Esophagus squamous epithelium (tissue), 5 donors: ENCODE results near the gene HSBP1. TPM values are rescaled to one million over a fixed set of nuclear protein-coding genes. Genes with fewer than 3 reads are reported as not detected.

Experiments used
- DNase-seq: peaks from one replicate; lab custom pipeline; 2025; lab: John Stamatoyannopoulos, UW
- H3K27ac ChIP-seq, 4 donors: fragments of 200-600 bp; sonication (generic); one replicate each; pipeline ENCODE4 v1.5.1; 2016 to 2019; ENCODE audit warnings: mild to moderate bottlenecking in 1 of 4
- H3K27me3 ChIP-seq, 4 donors: fragments of 200-600 bp; sonication (generic); 1 replicate in 3 of 4; 2 replicates in 1 of 4; pipeline versions ENCODE4 v1.5.1 to v1.6.0; 2017 to 2021; ENCODE audit warnings: antibody characterized with exemption in 1 of 4
- H3K36me3 ChIP-seq, 3 donors: fragments of 200-600 bp; sonication (generic); one replicate each; pipeline ENCODE4 v1.5.1; 2016 to 2019
- H3K4me1 ChIP-seq, 3 donors: fragments of 200-600 bp; sonication (generic); one replicate each; pipeline ENCODE4 v1.5.1; 2017 to 2019
- H3K4me3 ChIP-seq, 4 donors: fragments of 200-600 bp; sonication (generic); 1 replicate in 3 of 4; 2 replicates in 1 of 4; pipeline ENCODE4 v1.5.1; 2016 to 2019; ENCODE audit warnings: mild to moderate bottlenecking in 2 of 4, moderate library complexity in 1 of 4
- H3K9me3 ChIP-seq, 3 donors: fragments of 200-600 bp; sonication (generic); one replicate each; pipeline ENCODE4 v1.5.1; 2016 to 2019
- POLR2A ChIP-seq, 4 donors: fragments of 450-650 bp; IDR thresholded peaks; one replicate each; pipeline ENCODE4 v1.6.1; 2017; ENCODE audit warnings: antibody characterized with exemption in 4 of 4, mild to moderate bottlenecking in 4 of 4, moderate library complexity in 3 of 4
- WGBS, 2 donors: methylation state at CpG; one replicate each; pipeline ENCODE4 v1.1.5; 2018; 5-methylcytosine and 5-hydroxymethylcytosine counted together
- intact Hi-C: fragments of 100-400 bp; cut with DNase I; formaldehyde crosslinking; loops from one replicate; pipeline ENCODE4 v1.15.0; 2022
- total RNA-seq, 4 donors: library from RNA; depleted of rRNA; stranded (reverse); fragments of >200 nt; gene quantifications; one replicate each; pipeline ENCODE4 v1.1.0, GENCODE V29; 2016
- TF ChIP-seq, protein P1 (sequence below), 6 experiments: fragments of 450-650 bp in 4 of 6; fragments of 200-600 bp in 2 of 6; sonication (generic) in 2 of 6; IDR thresholded peaks; one replicate each; pipeline ENCODE4 v1.5.1; 2016 to 2019; ENCODE audit warnings: antibody characterized with exemption in 6 of 6, mild to moderate bottlenecking in 4 of 6, moderate library complexity in 4 of 6
- donor health status: DM: yes; HTN: yes; CAD: no.

The HSBP1 gene
- total RNA-seq, 4 donors from 2014 or later: 18.2 to 32.4 (median 23.3) TPM

DNA sequence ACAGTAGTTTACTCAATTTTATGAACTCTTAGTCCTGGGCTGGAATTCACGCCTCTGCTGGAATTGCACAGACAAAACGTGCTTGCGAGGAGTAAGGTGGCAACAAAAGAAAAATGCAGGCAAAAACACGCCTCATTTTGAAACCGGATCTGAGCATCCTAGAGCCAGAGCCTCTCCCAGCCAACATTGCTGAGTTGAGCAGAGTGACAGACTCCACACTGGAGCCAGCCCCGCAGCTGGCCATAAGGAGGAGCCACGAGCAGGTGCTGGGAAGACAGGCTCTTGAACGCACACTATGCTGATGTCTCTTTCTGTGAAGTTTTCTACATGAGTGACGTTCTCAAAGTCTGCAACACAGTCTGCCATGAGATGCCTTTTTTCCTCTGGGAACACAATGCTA, 14.6 kb upstream of the HSBP1 start:
- no peak for DNase-seq
- H3K4me3 ChIP-seq: no peak overlapping the region
- intact Hi-C loops: no loop called here
- H3K27ac ChIP-seq: no peak overlapping the region
- peaks cover 0 to 4% (median 0%) of the 10 kb centered on the region in 3 donors for H3K36me3 ChIP-seq
- peaks cover 0 to 11% (median 0%) of the 10 kb centered on the region in 3 donors for H3K4me1 ChIP-seq
- no peak for TF ChIP-seq POLR2A (IDR thresholded peaks at IDR 0.05)
- TF ChIP-seq, protein P1, sequence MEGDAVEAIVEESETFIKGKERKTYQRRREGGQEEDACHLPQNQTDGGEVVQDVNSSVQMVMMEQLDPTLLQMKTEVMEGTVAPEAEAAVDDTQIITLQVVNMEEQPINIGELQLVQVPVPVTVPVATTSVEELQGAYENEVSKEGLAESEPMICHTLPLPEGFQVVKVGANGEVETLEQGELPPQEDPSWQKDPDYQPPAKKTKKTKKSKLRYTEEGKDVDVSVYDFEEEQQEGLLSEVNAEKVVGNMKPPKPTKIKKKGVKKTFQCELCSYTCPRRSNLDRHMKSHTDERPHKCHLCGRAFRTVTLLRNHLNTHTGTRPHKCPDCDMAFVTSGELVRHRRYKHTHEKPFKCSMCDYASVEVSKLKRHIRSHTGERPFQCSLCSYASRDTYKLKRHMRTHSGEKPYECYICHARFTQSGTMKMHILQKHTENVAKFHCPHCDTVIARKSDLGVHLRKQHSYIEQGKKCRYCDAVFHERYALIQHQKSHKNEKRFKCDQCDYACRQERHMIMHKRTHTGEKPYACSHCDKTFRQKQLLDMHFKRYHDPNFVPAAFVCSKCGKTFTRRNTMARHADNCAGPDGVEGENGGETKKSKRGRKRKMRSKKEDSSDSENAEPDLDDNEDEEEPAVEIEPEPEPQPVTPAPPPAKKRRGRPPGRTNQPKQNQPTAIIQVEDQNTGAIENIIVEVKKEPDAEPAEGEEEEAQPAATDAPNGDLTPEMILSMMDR (IDR thresholded peaks at IDR 0.05): peak in 1 of 6 experiments; percentile 25
- no peaks in the 10 kb centered on the region for H3K27me3 ChIP-seq
- WGBS, 2 donors: 41 to 59% methylated on average over 6 to 7 of the region's 9 CpGs
- H3K9me3 ChIP-seq: no peaks in the 10 kb centered on the region

- intact Hi-C loops: no loop called here
- no peak for TF ChIP-seq POLR2A (IDR thresholded peaks at IDR 0.05)
- TF ChIP-seq, protein P1 (IDR thresholded peaks at IDR 0.05): no peak
- Histone ChIP-seq H3K4me1 (peaks cover 0 to 11% (median 0%) of the 10 kb centered on the region in 3 donors), H3K4me3 (no peak overlapping the region), H3K27me3 (no peaks in the 10 kb centered on the region), H3K9me3 (no peaks in the 10 kb centered on the region), H3K27ac (no peak overlapping the region), H3K36me3 (peaks cover 0 to 4% (median 0%) of the 10 kb centered on the region in 3 donors)
- WGBS, 2 donors: 70 to 73% methylated on average over 9 of the region's 10 CpGs
- DNase-seq: no peak
Observed at GRCh38 chr16:83794860-83795554, 12.8 kb upstream of the HSBP1 start.

- WGBS, 2 donors: 53 to 71% methylated on average over 7 to 9 of the region's 9 CpGs
- no peak overlapping the region for H3K4me3 ChIP-seq
- intact Hi-C loops: no loop called here
- no peak for DNase-seq
- no peaks in the 10 kb centered on the region for H3K27me3 ChIP-seq
- no peak for TF ChIP-seq POLR2A (IDR thresholded peaks at IDR 0.05)
- TF ChIP-seq, protein P1 (IDR thresholded peaks at IDR 0.05): no peak
- no peaks in the 10 kb centered on the region for H3K9me3 ChIP-seq
- H3K4me1 ChIP-seq: peaks cover 0 to 21% (median 0%) of the 10 kb centered on the region in 3 donors
- no peak overlapping the region for H3K27ac ChIP-seq
- peaks cover 0 to 4% (median 0%) of the 10 kb centered on the region in 3 donors for H3K36me3 ChIP-seq
Observed at GRCh38 chr16:83797013-83797412, 10.8 kb upstream of the HSBP1 start.

DNA sequence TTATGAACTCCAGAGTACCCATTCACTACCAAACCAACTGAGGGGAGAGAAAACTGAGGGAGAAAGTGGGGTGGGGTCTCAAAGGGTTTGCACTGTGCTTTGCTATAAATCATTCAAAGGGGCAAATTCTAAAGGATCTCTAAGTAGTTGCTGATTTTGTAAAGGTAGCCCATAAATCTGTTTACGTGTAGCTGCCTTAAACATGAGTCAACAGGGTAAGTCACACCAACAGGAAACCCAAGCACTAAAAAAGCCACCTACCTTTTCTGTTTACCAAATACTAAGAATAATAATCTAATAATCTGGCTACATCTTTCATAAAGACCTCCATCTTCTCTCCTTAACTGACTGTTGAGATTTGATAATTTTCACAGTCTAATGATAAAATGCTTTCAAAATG, 8.4 kb upstream of the HSBP1 start:
- whole genome bisulfite sequencing, 2 donors: 27 to 89% methylated on average over 1 of the region's 1 CpG
- intact Hi-C loops: no loop called here
- no peak overlapping the region for H3K27ac ChIP-seq
- peaks cover 0 to 4% (median 0%) of the 10 kb centered on the region in 3 donors for H3K36me3 ChIP-seq
- H3K4me3 ChIP-seq: no peak overlapping the region
- no peaks in the 10 kb centered on the region for H3K9me3 ChIP-seq
- TF ChIP-seq, protein P1 (IDR thresholded peaks at IDR 0.05): no peak
- no peaks in the 10 kb centered on the region for H3K27me3 ChIP-seq
- no peak for DNase-seq
- peaks cover 0 to 32% (median 5%) of the 10 kb centered on the region in 3 donors for H3K4me1 ChIP-seq

DNA sequence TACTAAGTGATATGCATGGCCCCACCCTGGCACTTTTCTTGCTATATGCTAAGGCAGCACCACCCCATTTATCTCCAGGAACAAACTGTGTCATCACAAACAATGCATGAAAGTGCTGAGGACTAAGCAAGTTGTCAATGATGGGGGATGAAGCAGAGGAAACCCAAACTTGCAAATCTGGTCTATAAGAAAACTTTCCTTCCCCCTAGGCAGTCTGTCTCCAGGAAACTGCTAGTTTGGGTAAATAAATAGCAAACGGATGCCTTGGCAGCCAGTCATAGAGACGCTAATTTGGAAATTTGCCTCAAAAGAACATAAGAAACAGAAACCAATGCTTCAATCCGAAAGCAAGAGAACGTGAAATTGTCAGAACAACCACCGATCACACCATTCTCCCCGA, 5.6 kb upstream of the HSBP1 start:
- no peaks in the 10 kb centered on the region for H3K9me3 ChIP-seq
- peak overlapping the region; percentile 13 to 55 (median 30) for H3K4me3 ChIP-seq
- 3 to 6% methylated on average over 6 of the region's 6 CpGs for WGBS, 2 donors
- no peaks in the 10 kb centered on the region for H3K36me3 ChIP-seq
- no peak for TF ChIP-seq POLR2A (IDR thresholded peaks at IDR 0.05)
- TF ChIP-seq, protein P1 (IDR thresholded peaks at IDR 0.05): no peak
- H3K27ac ChIP-seq: peak overlapping the region; percentile 39 to 84 (median 74)
- no peak for DNase-seq
- intact Hi-C loops: no loop called here
- no peaks in the 10 kb centered on the region for H3K27me3 ChIP-seq
- peaks cover 4 to 36% (median 6%) of the 10 kb centered on the region in 3 donors for H3K4me1 ChIP-seq
